A549 (cell line): ENCODE data around the gene TCEAL9. TPM values are rescaled to one million over a fixed set of nuclear protein-coding genes. Genes with fewer than 3 reads are reported as not detected.
A peak's percentile ranks its signal among the peaks of the same experiment; 100 is the strongest.

Source experiments
- ATAC-seq, 2 experiments: fragments of 200-7000 bp in 1 of 2; fragments of >200 bp in 1 of 2; cut with Nextera tagmentation in 1 of 2; cut with Tn5 transposase in 1 of 2; 3 replicates each; pipeline versions ENCODE4 v1.8.0 to v1.9.1; 2018 to 2020; ENCODE audit warnings: mild to moderate bottlenecking in 1 of 2, moderate library complexity in 1 of 2
- CTCF ChIA-PET: fragments of 300-600 bp; sonication (Branson Sonifier 250); formaldehyde crosslinking; extraction: SDS; loops from one replicate; lab custom pipeline; 2021; ENCODE audit warnings: antibody characterized with exemption, inconsistent platforms; lab: Yijun Ruan, JAX
- POLR2A ChIA-PET: fragments of 350-600 bp; formaldehyde crosslinking; extraction: SDS; loops from one replicate; lab custom pipeline; 2021; ENCODE audit warnings: antibody characterized with exemption, inconsistent platforms; lab: Yijun Ruan, JAX
- DNase-seq, 2 experiments: peaks; one replicate each; pipeline versions ENCODE4 v3.0.0 to v3.0.0-alpha.2; 2011 to 2016; ENCODE audit warnings: low read depth in 1 of 2, low spot score in 1 of 2
- FAIRE-seq: peaks from 2 replicates; lab custom pipeline; 2011; peaks lifted over from hg19 to GRCh38; lab: Jason Lieb, UNC
- H3K27ac ChIP-seq, 2 experiments: fragments of >200 bp; sonication (Bioruptor Twin); formaldehyde crosslinking; 3 replicates each; pipeline ENCODE4 v1.5.1; 2016 to 2017
- H3K4me1 ChIP-seq: fragments of >200 bp; sonication (Bioruptor Twin); formaldehyde crosslinking; 3 replicates; pipeline ENCODE4 v1.6.1; 2016
- H3K4me2 ChIP-seq: fragments of >200 bp; sonication (Bioruptor Twin); formaldehyde crosslinking; 3 replicates; pipeline ENCODE4 v1.6.1; 2016
- H3K4me3 ChIP-seq: fragments of >200 bp; sonication (Bioruptor Twin); formaldehyde crosslinking; 3 replicates; pipeline ENCODE4 v1.5.1; 2016
- H3K9me3 ChIP-seq: fragments of >200 bp; sonication (Bioruptor Twin); formaldehyde crosslinking; 3 replicates; pipeline ENCODE4 v1.6.1; 2016
- CBX2 ChIP-seq: fragments of 200-600 bp; sonication (generic); IDR thresholded peaks from 2 replicates; pipeline ENCODE4 v1.6.1; 2016; ENCODE audit warnings: low read depth, mild to moderate bottlenecking, borderline replicate concordance
- E2F6 ChIP-seq: IDR thresholded peaks from 2 replicates; pipeline ENCODE4 v1.6.1; 2012; ENCODE audit warnings: low read depth, borderline replicate concordance
- FOXS1 ChIP-seq: fragments of 250-450 bp; sonication (Bioruptor Pico); IDR thresholded peaks from 2 replicates; pipeline ENCODE4 v1.5.0; 2020; ENCODE audit warnings: mild to moderate bottlenecking, moderate library complexity
- HES2 ChIP-seq: fragments of >200 bp; sonication (Bioruptor Twin); formaldehyde crosslinking; IDR thresholded peaks from 2 replicates; pipeline ENCODE4 v1.6.1; 2016
- HMGXB4 ChIP-seq: fragments of 250-450 bp; sonication (Bioruptor Pico); IDR thresholded peaks from 2 replicates; pipeline ENCODE4 v1.5.0; 2021; ENCODE audit warnings: mild to moderate bottlenecking, moderate library complexity, borderline replicate concordance
- JUN ChIP-seq, 2 experiments: fragments of >200 bp; sonication (Bioruptor Twin); formaldehyde crosslinking; IDR thresholded peaks; 2 replicates in 1 of 2; 3 replicates in 1 of 2; pipeline ENCODE4 v1.6.1; 2016 to 2017
- JUNB ChIP-seq: fragments of >200 bp; sonication (Bioruptor Twin); formaldehyde crosslinking; IDR thresholded peaks from 2 replicates; pipeline ENCODE4 v1.6.1; 2016
- MAFK ChIP-seq: fragments of 450-650 bp; IDR thresholded peaks from 2 replicates; pipeline ENCODE4 v1.6.1; 2014; ENCODE audit not compliant: partially characterized antibody
- MAX ChIP-seq: IDR thresholded peaks from 2 replicates; pipeline ENCODE4 v1.6.1; 2012
- MYC ChIP-seq: IDR thresholded peaks from 2 replicates; pipeline ENCODE4 v1.6.1; 2012; ENCODE audit warnings: mild to moderate bottlenecking, inconsistent platforms, low read length, improper control_type of control experiment, borderline replicate concordance
- PBX3 ChIP-seq: IDR thresholded peaks from 2 replicates; pipeline ENCODE4 v1.6.1; 2012
- PHF8 ChIP-seq: fragments of 200-600 bp; sonication (generic); IDR thresholded peaks from 2 replicates; pipeline ENCODE4 v1.6.1; 2016; ENCODE audit warnings: low read depth, mild to moderate bottlenecking, antibody characterized with exemption, moderate library complexity, borderline replicate concordance
- RARB ChIP-seq: fragments of 250-450 bp; sonication (Bioruptor Pico); IDR thresholded peaks from 2 replicates; pipeline ENCODE4 v1.8.0; 2021; ENCODE audit warnings: mild to moderate bottlenecking, moderate library complexity
- RCOR1 ChIP-seq: fragments of 150-350 bp; IDR thresholded peaks from 2 replicates; pipeline ENCODE4 v1.6.1; 2014; ENCODE audit warnings: antibody characterized with exemption, low read length, low read depth
- REST ChIP-seq: fragments of 200-600 bp; sonication (generic); IDR thresholded peaks from 2 replicates; pipeline ENCODE4 v1.6.1; 2016; ENCODE audit warnings: antibody characterized with exemption, mild to moderate bottlenecking, moderate library complexity
- RFX5 ChIP-seq: fragments of 450-650 bp; IDR thresholded peaks from 2 replicates; pipeline ENCODE4 v1.7.1; 2014; ENCODE audit warnings: antibody characterized with exemption, mild to moderate bottlenecking, moderate library complexity
- RNF2 ChIP-seq: fragments of 200-600 bp; sonication (generic); IDR thresholded peaks from 2 replicates; pipeline ENCODE4 v1.6.1; 2016; ENCODE audit warnings: low read depth, mild to moderate bottlenecking, antibody characterized with exemption, moderate library complexity, borderline replicate concordance
- USF2 ChIP-seq: fragments of 450-650 bp; IDR thresholded peaks from 2 replicates; pipeline ENCODE4 v1.6.1; 2014; ENCODE audit warnings: antibody characterized with exemption
- ZNF302 ChIP-seq: fragments of 250-450 bp; sonication (Bioruptor Pico); IDR thresholded peaks from 2 replicates; pipeline ENCODE4 v1.9.0; 2021; ENCODE audit warnings: inconsistent platforms, mild to moderate bottlenecking, moderate library complexity
- WGBS: methylation state at CpG from one replicate; pipeline ENCODE4 v1.1.6; 2017; ENCODE audit errors: missing lambda C conversion rate; 5-methylcytosine and 5-hydroxymethylcytosine counted together
- polyA plus RNA-seq, 4 experiments: library from polyadenylated mRNA; depleted of rRNA in 3 of 4; stranded (reverse); fragments of >200 nt; fragmentation: RNase III in 1 of 4; extraction: RNeasy Plus Mini Kit Qiagen cat#74134 plus additional on column Dnase treatment in 1 of 4; gene quantifications; 2 replicates in 3 of 4; 3 replicates in 1 of 4; pipeline ENCODE4 v1.2.3, GENCODE V29; 2011 to 2017

TCEAL9 gene
- polyA plus RNA-seq, 2 of the 4 experiments (the other 2 are of a cell fraction) = 83.7 to 153 TPM

- DNase-seq (peak; percentile 60 to 72), FAIRE-seq (no peak), ATAC-seq (peak; percentile 93 to 99)
- TF ChIP-seq USF2 (peak; percentile 88), RARB (no peak), HES2 (no peak), REST (no peak), PHF8 (peak; percentile 6; the same call in 1 of the 2 replicates), CBX2 (no peak), RFX5 (no peak), PBX3 (no peak), MAX (0 out of 2 replicates have a peak, but pooled peaks have one; percentile 18), FOXS1 (no peak), MYC (no peak), RNF2 (no peak), JUNB (no peak), JUN (IDR thresholded peaks at IDR 0.05) (no peak), RCOR1 (no peak)
- Histone ChIP-seq H3K27ac (peak within 1 kb of the TSS; percentile 60 to 85; a peak in 5 of 6 replicates), H3K4me3 (peak within 1 kb of the TSS; percentile 54), H3K4me1 (no peaks in the 10 kb centered on the region), H3K9me3 (no peaks in the 10 kb centered on the region), H3K4me2 (peak within 1 kb of the TSS; percentile 84)
- ChIA-PET CTCF (no interaction called here), POLR2A (no interaction called here)
- WGBS = under 1% methylated on average over 12 of the region's 52 CpGs
Observed at GRCh38 chrX:103310555-103311398, 45.5 kb upstream of the TCEAL9 start, which contains the start of gene BEX2. TSS of gene BEX2 (minus strand) at chrX:103310990. CDS start at chrX:103309976, 1,014 bp downstream.

- no peak for DNase-seq
- peak; percentile 7 for FAIRE-seq
- H3K27ac ChIP-seq = no peak overlapping the region
- peak overlapping the region; percentile 84 for H3K4me2 ChIP-seq
- H3K4me1 ChIP-seq = no peaks in the 10 kb centered on the region
- no peaks in the 10 kb centered on the region for H3K9me3 ChIP-seq
- POLR2A ChIA-PET = no interaction called here
- TF ChIP-seq REST = no peak
- TF ChIP-seq ZNF302 (CRISPR knock-in tag) = no peak
- no peak for TF ChIP-seq HMGXB4
- TF ChIP-seq PBX3 = no peak
- no peak for TF ChIP-seq E2F6
- no peak for TF ChIP-seq MAFK
- TF ChIP-seq, all 56 proteins: peak for 0
- CTCF ChIA-PET = no interaction called here
- peak overlapping the region; percentile 54 for H3K4me3 ChIP-seq
- WGBS = 64% methylated on average over 3 of the region's 3 CpGs
- ATAC-seq = no peak
Observed at GRCh38 chrX:103311399-103311780, 44.9 kb upstream of the TCEAL9 start.
